Measurements from ENCODE around the gene SELENOO.

The SELENOO gene

DNA sequence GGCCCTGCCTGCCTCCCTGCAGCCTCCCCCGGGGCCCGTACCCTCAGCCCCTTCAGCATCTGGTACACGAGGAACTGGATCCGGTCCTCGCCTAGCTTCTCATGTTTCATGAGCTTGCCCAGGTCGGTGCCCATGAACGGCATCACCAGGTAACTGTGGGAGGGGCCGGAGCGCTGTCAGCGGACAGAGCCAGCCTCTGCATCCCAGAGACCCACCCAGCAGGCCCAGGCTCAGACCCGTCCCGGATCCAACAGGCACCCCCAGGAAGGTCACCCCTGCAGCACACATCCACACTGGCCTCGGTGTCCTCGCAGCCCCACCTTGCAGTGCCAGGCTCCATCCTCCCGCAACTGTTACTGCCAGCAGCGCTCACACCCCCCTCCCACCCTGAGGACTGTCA is 56.2 kb downstream of the SELENOO start:
- no peak for DNase-seq

DNA sequence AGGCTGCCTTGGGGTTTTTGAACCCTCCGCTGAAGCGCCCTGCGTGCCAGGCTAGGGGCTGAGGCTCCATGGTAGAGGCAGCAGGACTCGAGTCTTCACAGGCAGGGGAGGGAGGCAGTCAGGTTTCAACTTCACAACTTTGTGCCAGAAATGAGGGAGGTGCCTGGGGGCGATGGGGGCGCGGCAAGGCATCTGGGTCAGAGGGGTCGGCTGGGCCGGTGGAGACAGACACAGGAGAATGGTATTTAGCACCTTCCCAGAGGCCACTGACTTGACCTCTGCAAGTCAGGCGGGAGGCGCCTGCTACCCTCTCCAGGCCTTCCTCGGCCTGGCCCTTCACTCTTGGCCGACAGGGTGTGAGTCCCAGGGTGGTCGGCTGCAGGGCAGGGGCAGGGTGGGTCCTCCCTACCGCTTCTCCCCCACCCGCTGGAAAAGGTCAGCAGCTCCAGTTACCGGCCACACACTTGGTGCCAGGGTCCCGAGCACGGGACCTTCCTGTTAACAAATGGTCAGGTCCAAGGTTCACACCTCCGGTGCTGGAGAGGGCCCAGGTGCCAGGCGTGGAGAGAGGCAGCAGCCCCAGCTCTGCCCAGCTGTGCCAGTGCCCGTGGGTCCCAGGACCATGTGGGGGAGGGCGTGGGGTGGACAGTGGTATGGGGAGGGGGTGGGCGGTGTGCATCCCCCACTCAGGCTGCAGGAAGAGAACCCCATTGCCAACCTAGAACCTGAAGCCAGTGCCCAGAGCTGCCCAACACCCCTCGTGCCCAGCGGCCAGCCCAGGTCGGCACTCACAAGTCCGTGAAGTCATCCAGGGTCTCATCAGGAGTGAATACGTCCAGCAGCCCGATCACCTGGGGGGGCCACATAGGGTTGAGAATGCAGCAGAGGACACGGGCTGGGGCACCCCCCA is 56.9 kb downstream of the SELENOO start:
- DNase-seq: no peak

DNA sequence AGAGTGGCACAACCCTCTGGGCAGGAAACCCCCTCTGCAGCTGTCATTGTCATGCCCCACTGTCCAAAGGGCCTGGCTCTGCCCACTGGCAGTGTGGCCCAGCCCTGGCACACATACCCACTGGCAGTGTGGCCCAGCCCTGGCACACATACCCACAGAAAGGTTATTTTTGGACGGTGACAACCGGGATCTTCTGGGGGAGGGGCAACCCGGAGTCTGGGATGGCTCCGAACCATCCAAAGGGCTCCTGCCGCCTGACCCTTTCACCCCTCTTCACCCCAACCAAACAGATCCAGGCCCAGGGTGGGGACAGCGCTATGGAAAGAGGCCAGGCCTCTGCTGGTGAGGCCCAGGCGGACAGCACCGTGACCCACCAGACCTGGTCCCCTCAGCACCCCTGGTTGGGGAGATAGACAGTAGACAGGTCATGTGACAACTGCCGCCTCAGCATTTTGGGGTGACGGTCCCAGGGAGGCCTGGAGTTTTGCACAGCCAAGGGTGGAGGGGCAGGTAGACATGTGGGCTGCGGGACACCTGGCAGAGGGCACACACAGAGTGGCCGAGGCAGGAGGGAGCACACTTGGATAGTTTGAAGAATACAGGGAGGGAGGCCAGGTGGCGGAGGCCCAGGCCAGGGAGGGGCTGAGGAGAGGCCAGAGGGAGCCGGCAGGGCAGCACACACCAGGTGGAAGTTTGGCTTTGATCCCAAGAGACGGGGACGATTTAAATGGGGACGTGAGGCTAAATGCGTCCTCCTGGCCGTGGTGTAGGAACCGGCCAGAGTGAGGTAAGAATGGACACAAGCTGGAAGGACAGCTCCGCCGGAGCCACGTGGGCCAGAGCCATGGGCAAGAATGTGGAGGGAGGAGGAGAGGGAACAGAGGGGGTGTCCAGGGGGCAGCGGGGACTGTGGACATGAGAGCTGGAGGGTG is 57.8 kb downstream of the SELENOO start:
- DNase-seq: no peak

DNA sequence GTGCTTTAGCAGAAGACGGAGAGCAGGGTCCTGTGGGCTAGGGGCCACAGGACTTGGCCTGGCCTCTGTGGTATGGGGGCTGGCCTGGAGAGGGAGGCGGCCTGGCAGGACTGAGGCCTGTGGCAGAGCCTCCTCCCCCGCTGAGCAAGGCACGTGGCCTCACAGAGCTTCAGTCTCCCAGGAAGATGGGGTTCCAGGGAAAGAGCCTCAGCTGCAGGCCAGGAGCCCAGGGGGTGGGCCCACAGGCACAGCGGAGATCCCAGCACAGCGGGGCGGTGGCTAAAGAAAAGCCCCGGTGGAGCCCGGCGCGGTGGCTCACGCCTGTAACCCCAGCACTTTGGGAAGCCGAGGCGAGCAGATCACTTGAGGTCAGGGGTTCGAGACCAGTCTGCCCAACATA is 58.5 kb downstream of the SELENOO start:
- DNase-seq: no peak

DNA sequence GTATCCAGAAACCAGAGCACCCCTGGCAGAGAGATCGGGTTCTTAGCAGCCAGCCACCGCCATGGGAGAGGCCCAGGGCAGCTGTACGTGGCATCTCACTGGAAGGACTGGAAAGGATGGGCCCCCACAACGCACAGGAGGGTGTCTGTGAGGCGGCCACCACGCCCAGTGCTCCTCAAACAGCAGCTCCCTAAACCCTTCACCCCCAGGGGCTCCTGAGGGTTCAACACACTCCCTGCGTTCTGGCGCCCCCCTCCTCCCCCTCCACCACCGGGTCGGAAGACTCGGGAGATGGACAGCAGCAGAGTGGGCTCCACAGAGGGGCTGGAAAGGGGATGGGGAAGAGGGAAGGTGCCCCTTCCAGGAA is 59.6 kb downstream of the SELENOO start:
- no peak for DNase-seq

GRCh38 chr22:50260801-50261614 is 60.2 kb downstream of the SELENOO start:
- peak; percentile 64 for DNase-seq

DNA sequence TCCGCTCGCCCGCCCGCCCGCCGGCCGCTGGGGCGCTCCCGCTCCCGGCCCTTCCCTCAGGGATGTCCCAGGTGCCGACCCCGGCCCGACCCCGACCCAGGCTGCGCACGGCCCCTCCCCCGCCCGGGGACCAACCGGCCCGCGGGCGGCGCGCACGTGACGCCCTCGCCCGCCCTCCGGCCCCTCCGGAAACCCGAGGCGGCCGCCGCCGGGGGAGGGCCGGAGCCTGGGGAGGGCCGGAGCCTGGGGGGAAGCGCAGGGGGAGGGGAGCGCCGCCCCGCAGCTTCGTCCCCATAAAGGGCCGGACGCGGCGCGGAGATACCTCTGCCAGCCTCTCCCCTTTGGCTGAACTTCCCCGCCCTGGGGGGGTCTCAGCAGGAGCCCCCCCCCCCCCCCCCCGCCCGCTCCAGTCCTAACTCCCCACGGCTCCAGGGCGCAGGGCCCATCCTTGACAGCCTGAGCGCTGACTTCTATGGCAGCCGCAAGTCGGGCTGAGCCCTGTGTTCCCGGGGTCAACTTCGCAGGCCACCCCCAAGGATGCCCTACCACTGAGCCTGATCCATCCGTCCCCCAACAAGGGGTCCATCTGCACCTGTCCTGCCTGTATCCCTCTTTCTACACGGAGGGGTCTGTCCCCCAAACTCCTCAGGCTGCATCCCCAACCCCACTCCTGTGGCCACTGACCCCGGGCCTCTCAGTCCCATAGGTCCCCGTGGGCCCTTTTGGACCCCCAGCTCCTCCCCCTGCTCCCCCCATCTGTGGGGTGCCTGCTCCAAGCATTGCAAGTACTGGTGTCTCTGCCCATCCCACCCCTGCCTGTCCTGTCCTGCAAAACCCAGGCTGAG is 61.0 kb downstream of the SELENOO start, which contains the start of gene MAPK12:
MAPK12 (minus strand) TSS at position 69 of the 845 bp plus-strand sequence. CDS start 174 bp downstream, outside the sequence.
- no peak for DNase-seq

- DNase-seq: peak; percentile 38
Measured at GRCh38 chr22:50262460-50262911, 61.7 kb downstream of the SELENOO start.

GRCh38 chr22:50262973-50263617 is 62.3 kb downstream of the SELENOO start:
- no peak for DNase-seq

- no peak for DNase-seq
Measured at GRCh38 chr22:50264104-50264745, 63.4 kb downstream of the SELENOO start.

- no peak for DNase-seq
Measured at GRCh38 chr22:50264946-50265669, 64.3 kb downstream of the SELENOO start.

DNA sequence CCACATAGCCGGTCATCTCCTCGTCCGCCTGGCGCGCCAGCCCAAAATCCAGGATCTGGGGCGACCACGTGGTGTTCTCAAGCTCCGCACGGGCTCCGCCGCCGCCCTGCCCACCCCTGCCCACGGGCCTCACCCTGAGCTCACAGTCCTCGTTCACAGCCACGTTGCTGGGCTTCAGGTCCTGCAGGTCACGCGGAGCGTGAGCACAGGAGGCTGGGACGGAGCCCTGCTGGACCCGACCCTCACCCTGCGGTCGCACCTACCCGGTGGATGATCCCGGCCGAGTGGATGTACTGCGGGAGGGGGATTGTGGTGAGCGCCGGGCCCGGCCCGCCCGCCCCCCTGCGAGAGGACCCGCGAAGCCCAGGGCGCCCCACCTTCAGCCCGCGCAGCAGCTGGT is 66.2 kb downstream of the SELENOO start:
- no peak for DNase-seq

Measured in stimulated activated CD4-positive, alpha-beta T cell treated with anti-CD3 and anti-CD28 coated beads, Interleukin-15, amount 100 ng/mL, for 24 hours (primary cell).